GM15510 (cell line): ENCODE results near the gene VSX1.

Experiments used
- POLR2A ChIP-seq: IDR thresholded peaks from 3 replicates; pipeline ENCODE4 v1.6.1; 2011; ENCODE audit warnings: borderline replicate concordance; ENCODE audit not compliant: insufficient read length; ENCODE audit errors: extremely low read depth

VSX1 gene

DNA sequence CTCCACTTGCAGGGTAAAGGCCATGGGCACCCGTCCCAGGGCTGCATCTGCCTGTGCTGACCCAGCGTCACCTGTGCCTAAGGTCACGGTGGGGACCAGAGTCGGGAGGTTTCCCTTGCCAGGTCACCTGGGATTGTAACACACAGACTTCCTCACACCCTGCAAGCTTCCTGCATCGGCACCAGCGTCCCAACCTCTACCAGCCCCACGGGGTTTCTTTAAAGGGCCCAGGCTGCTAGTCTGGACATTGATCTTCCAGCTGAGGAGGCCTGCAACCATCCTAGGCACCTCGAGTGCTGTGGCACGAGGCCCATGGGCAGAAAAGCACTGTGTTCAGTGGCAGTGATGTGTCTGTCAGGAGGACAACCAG lies 36.6 kb downstream of the VSX1 start:
- no peak for TF ChIP-seq POLR2A

DNA sequence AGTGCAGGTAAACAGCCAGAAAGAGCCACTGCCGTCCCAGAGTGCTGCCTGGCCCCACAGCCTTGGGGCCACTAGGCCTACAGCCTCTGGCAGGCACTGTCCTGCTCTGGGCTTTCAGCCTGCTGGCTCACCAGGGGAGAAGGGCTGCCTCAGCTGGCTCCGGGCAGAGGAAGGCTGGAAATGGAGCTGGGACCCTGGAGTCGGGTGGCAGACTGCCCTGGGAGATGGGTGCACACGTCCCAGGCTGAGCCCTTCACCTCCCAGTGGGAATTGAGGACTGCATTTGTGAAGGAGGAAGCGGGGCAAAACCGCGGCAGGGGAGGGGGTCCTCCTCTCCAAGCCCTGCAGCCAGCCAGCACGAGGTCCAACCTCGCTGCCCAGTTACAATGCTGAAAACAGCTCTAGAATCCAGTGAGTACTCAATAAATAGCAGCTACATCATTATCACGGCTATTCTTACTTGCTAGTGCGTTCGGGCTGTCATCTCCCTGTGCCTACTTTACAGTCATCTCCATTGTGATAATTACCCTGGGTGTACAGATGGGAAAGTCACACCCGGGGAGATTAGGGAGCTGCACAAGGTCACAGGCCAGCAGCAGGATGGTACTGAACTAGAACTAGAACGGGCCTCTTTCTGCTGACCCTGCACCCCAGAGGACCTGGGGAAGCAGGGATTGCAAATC lies 37.1 kb downstream of the VSX1 start:
- TF ChIP-seq POLR2A, result no peak

DNA sequence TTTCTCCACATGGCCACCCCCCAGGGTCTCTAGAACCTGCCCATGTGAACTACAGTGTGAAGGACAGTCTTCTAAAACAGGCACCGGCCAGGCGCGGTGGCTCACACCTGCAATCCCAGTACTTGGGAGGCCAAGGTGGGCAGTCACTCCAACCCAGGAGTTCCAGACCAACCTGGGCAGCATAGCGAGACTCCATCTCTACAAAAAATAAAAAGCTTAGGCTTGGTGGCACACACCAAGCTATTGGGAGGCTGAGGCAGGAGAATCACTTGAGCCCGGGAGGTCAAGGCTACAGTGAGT lies 37.7 kb downstream of the VSX1 start:
- no peak for TF ChIP-seq POLR2A

DNA sequence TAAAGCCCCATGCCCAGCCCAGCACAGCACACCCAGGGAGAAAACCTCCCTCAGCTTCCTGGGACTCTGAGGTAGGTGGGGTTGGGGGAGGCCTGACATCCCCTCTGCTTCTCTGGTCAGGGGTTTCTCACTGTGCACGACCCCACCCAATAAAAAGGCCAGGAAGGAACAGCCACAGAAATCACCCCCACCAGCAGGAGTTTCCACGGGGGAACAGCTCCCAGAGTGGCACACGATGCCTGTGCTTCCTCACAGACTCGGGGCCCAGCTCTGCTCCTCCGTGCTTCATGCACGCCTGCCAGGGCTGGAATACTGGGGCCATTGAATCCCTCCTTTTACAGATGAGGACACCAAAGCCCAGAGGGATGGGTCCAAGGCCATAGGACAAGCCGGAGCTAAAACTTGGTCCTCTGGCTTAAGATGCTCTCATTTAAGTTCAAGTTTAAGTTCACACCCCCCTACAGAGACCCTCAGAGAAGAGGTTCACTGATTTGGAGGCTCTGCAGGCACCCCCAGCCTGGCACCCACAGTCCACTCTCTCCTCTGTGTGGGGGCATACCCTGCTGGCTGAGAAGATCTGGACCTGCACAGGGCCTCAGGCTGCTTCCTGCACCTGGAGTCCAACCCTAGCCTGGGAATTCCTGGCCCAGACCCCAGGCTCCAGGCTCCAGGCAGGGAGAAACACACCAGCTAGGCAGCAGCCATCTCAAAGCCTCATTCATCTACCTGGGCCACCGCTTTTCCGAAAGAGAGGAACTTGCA lies 38.3 kb downstream of the VSX1 start:
- TF ChIP-seq POLR2A, result no peak

DNA sequence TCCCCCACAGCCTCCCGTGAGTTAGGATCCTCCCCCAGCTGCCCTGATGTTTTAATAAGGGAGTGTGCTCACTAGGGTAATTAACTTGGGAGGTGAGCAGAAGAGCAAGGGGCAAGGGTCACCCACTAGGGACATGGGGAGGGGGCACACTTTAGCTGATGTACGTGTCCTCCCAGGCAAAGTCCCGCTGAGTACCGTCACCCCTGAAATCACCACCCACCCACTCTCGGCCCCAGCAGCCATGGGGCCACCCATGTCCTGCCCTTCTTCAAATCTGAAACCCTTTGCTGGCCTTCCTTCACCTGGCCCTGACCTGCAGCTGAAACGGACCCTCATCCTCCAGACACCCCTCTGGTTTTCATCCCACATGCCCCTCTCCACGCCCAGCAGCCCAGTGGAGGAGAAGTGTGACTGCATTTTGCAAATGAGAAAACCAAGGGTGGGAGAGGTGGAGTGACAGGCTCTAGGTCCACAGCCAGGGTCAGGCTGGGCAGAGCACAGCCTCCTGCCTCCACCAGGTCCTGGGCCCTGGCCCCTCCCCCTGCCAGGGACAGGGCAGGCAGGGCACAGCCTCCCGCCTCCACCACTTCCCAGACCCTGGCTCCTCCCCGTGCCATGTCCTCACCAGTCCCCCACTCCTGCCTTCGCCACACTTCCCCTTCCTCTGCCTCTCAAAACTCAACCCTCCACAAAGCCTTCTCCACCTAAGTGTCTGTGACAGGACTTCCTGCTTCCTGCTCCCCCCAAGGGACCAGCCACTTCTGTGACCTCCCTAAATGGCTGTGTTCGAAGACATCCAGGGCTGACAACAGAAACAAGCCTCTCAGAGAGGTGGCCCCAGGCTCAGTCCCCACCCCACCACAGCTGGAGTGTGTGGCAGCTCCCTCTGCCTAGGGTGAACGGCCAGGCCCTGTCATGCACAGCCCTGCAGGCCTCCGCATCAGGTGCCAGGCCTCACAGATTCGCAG lies 39.1 kb downstream of the VSX1 start:
- TF ChIP-seq POLR2A, result peak; percentile 23

DNA sequence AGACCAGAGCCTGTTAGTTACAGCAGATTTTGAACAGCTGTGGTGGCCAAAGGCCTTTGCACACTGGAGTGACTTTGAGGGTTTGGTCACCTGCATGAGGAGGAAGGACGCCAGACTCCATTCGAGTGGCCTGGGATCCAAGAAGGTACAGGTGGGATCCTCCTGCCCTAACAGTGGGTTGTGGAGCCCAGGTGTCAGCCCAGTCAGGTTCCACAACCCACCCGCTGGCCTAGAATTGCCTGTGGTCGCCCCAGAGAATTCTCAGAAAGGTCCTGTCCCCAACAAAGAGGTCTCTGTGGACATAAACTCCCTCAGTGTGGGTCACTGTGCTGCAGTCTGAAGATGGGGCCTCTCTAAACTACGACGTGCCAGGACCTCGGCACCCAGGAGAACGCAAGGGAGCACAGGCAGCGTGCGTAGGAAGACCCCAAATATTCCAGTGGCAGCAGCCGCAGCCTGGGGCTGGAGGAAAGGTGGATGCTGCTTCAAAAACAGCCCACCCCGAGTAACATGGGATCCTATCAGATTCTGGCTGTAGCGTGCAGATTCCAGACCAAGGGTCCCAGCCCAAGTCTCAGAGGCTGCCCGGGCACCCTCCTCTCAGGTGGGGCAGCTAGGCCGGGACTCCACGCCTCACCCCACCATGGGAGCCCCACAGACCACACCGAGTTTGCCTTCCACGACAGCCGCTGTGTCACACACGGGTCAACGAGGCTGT lies 40.0 kb downstream of the VSX1 start:
- no peak for TF ChIP-seq POLR2A

DNA sequence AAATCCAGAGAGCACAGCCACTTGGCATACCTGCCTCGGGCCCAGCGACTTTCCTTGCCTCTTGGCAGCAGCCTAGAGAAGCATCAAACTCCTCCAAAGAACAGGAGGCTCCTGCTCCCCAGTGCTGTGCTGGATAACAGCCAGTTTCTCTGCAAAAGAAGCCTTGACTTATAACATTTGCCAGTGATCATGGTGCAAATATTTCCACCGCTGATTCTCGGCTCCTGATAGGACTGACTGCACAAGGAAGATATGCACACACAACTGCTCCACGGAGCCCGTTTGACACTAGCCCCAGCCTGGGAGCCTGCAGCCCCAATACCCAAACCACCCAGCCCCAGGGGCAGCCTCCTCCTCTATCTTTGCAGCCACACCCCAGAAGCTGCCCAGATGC lies 41.5 kb downstream of the VSX1 start:
- no peak for TF ChIP-seq POLR2A

DNA sequence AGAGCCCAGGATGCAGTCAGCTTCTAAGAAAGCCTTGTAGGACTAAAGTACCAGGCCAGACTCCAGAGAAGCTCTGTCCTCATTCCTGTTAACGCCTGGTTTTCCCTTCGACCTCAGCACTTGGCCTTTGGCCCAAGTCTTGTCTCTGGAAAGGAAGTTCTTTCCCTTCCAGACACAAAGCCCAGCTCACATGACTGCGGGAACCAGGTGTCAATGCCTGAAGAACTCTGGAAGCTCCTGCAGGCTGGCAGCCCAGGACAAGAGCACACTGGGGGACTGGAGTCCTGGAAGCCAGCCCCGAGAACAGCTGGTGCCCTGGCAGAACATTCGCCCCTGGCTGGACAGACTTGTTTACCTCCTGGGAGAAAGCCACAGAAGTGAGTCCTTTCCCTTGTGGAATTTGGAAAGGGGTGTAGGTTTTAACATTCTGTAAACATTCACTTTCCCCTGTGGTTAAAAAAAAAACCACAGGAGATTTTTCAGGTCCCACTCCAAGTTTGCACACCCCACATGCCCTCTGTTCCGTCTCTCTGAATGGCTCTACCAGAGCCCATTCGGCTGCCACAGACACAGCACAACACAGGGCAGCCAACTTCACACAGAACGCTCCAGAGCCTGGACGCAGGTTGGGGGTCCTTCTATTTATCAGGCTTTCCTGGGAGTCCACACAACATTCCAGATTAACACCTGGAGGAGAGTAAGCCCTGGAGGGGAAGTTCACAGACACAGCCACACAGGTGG lies 42.1 kb downstream of the VSX1 start:
- no peak for TF ChIP-seq POLR2A

DNA sequence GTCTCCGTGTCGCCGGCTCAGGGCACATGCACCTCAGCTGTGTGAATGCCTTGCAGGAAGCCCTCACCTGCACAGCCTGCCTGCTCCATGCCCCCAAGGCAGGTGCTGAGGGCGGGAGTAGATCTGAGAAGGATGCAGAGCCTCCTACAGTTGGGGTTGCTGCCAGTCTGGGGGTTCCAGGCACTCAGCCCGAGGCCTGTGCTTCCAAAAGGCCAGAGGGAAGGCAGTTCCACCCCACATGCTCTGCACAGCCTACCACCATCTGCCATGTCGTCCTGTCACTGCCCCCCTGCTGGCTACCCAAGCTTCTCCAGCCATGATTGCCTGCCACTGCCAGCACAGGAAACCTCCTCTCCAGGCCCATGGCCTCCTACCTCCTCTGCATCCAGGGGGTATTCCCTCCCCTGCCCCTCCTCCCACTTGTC lies 43.3 kb downstream of the VSX1 start:
- no peak for TF ChIP-seq POLR2A

DNA sequence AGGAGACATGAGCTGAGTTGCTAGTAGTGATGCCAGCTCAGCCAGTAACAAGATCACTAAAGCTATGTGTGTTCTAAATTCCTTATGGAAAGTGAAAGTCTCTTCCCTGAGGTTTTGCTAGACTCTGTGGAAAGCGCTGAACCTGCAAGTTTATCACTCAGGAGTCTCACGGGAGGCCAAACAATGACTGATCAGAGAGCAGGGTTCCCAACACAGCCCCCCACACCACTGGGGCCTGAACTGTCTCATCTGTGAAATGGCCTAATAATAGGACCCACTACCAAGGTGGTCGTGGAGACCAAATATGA lies 43.9 kb downstream of the VSX1 start:
- no peak for TF ChIP-seq POLR2A

DNA sequence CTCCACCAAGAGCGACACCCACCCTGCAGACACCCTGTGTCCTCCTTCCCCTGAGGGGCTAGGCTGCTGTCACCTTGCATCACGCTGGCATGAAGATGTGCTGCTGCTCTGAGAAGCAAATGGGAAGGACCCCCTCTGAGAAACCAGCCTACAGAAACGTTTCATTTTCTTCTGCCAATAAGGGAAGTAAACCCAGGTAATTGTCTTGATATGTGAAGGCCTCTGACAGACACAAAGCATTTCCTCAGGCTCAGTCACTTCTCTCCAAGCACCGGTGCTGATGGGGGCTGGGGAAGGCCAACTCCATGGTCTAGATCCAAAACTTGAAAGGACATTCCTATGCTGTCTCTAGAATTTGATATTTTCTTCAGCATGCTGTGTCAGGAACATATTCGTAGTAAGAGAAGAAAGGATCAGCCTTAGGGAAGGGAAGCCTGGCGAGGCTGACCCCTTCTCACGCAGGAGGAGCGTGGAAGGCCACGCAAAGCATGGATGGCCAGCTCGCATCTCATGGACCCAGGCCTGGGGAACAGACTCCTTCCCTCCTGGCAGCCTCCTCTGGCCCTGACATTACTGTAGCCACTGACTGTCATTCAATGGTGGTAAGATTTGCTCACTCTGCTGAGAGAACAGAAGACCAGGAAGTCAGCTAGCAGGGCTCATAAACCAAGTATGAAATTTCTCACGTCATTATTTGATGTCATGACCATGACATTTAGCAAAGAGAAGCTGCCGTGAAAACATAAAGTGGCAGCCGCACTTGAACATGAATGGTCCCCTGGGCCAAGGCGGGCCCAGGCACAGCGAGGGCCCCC lies 44.4 kb downstream of the VSX1 start:
- no peak for TF ChIP-seq POLR2A

DNA sequence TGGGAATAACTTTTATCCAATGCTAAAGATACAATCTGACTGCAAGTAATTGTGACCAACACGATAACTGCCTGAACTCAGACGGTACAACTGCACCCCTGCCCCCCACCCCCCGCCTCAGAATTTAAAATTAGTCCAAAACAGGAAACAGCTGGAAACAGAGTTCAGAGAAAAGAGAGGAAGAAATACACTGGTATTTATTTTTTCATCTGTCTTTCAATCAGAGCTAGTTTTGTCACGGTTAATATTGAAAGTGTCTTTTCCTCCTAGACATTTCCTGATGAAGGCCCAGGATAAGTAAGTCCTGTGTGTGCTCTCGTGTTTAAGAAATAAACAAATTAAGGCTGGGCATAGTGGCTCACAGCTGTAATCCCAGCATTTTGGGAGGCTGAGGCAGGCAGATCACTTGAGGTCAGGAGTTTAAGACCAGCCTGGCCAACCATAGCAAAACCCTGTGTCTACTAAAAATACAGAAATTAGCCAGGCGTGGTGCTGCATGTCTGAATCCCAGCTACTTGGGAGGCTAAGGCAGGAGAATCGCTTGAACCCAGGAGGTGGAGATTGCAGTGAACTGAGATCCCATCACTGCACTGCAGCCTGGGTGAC lies 45.5 kb downstream of the VSX1 start:
- no peak for TF ChIP-seq POLR2A

DNA sequence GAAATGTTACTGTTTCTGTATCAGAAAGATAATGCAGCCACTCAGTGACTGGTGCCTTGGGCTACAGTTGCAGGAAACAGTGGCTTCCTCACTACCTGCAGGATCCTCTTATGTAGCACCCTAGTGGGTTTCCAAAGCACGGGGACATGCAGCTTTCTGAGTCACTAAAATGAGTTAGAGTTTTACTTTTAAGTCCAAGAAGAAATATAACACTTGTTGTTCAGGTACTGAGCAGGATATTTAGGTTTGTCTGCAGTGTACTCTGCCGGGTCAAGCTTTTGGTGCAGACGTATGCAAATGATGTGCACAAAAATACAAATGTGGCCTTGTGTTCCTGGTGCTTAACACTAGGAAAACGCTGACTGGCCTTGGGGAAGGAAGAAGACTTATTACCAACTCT lies 46.0 kb downstream of the VSX1 start:
- no peak for TF ChIP-seq POLR2A

DNA sequence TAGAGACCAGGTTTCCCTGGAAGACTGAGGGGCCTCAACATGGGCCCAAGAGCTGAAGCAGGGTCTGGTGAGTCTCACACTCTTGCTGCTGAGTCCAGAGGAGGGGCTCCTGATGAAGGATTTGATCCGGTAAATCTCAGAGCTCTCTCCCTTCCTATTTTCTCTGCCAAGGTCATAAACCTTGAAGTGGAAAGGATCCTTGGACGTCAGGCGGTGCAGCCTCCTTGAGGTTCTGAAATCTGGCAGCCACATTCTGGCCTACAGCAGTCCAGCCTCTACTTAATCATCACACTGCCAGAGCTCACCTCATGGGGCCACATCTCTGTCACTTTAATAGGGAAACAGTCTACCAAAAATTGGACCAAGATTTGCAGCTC lies 48.0 kb downstream of the VSX1 start:
- no peak for TF ChIP-seq POLR2A
